PC-9 (cell line): Measurements from ENCODE around the gene ETV7. TPM values are rescaled to one million over a fixed set of nuclear protein-coding genes. Genes with fewer than 3 reads are reported as not detected.
"Not testable (repeated sequence)": the region's sequence is repeated elsewhere in the genome, so short reads cannot be mapped to it uniquely, and the experiment has no call there.

ENCODE experiments used
- BruUV-seq: library from RNA; stranded (reverse); fragments of 400-500 nt; replicated peaks from 2 replicates; lab custom pipeline; 2021; lab: Mats Ljungman, UMichigan
- CTCF ChIA-PET: fragments of 300-600 bp; sonication (Branson Sonifier 250); formaldehyde crosslinking; loops from one replicate; lab custom pipeline; 2022; ENCODE audit warnings: antibody characterized with exemption; lab: Charles Lee
- POLR2A ChIA-PET: fragments of 300-600 bp; sonication (Branson Sonifier 250); formaldehyde crosslinking; loops from one replicate; lab custom pipeline; 2022; ENCODE audit warnings: antibody characterized with exemption; ENCODE audit not compliant: unreplicated experiment; lab: Charles Lee
- DNase-seq, 2 experiments: peaks; one replicate each; pipeline versions ENCODE4 v3.0.0 to v3.0.0-alpha.2; 2015 to 2022; ENCODE audit warnings: mixed read lengths in 1 of 2
- H2AFZ ChIP-seq: fragments of 200-600 bp; sonication (generic); 2 replicates; pipeline ENCODE4 v1.8.1; 2017; ENCODE audit warnings: antibody characterized with exemption
- H3F3A ChIP-seq: fragments of 200-600 bp; sonication (generic); 2 replicates; pipeline ENCODE4 v1.8.1; 2017; ENCODE audit warnings: antibody characterized with exemption, mild to moderate bottlenecking, low read depth; ENCODE audit not compliant: insufficient read depth
- H3K27ac ChIP-seq: fragments of 200-600 bp; sonication (generic); 2 replicates; pipeline ENCODE4 v1.6.1; 2016; ENCODE audit warnings: mixed run types
- H3K27me3 ChIP-seq: fragments of 200-600 bp; sonication (generic); 2 replicates; pipeline ENCODE4 v1.6.1; 2016; ENCODE audit warnings: low read depth, mixed run types; ENCODE audit not compliant: insufficient read depth
- H3K36me3 ChIP-seq: fragments of 200-600 bp; sonication (generic); 2 replicates; pipeline ENCODE4 v1.6.1; 2016; ENCODE audit warnings: low read depth, mixed run types
- H3K4me1 ChIP-seq: fragments of 200-600 bp; sonication (generic); replicated peaks from 2 replicates; pipeline ENCODE4 v1.6.1; 2016; ENCODE audit warnings: mixed run types; ENCODE audit not compliant: insufficient read depth
- H3K4me2 ChIP-seq: fragments of 200-600 bp; sonication (generic); 2 replicates; pipeline ENCODE4 v1.6.1; 2017; ENCODE audit warnings: mixed run types
- H3K4me3 ChIP-seq: fragments of 200-600 bp; sonication (generic); 2 replicates; pipeline ENCODE4 v1.6.1; 2016; ENCODE audit warnings: mixed run types
- H3K79me2 ChIP-seq: fragments of 200-600 bp; sonication (generic); 2 replicates; pipeline ENCODE4 v1.6.1; 2017; ENCODE audit warnings: low read depth, mixed run types
- H3K9me2 ChIP-seq: fragments of 200-600 bp; sonication (generic); 2 replicates; pipeline ENCODE4 v1.8.1; 2017; ENCODE audit warnings: mild to moderate bottlenecking; ENCODE audit not compliant: insufficient read depth
- H3K9me3 ChIP-seq: fragments of 200-600 bp; sonication (generic); 2 replicates; pipeline ENCODE4 v1.8.1; 2016; ENCODE audit warnings: low read depth; ENCODE audit not compliant: insufficient read depth
- H4K20me1 ChIP-seq: fragments of 200-600 bp; sonication (generic); 2 replicates; pipeline ENCODE4 v1.8.1; 2017; ENCODE audit not compliant: insufficient read depth
- EZH2 ChIP-seq: fragments of 200-600 bp; sonication (generic); IDR thresholded peaks from 2 replicates; pipeline ENCODE4 v1.8.0; 2017; ENCODE audit warnings: antibody characterized with exemption, low read depth
- intact Hi-C: fragments of 100-400 bp; cut with micrococcal nuclease; formaldehyde crosslinking; loops from one replicate; pipeline ENCODE4 v1.10.0; 2022; ENCODE audit not compliant: unreplicated experiment
- total RNA-seq: library from RNA; stranded (reverse); gene quantifications from 2 replicates; pipeline ENCODE4 v1.2.3, GENCODE V29; 2021
- TF ChIP-seq, protein P1 (sequence below): fragments of 200-600 bp; sonication (generic); conservative IDR thresholded peaks from 2 replicates; pipeline ENCODE4 v1.6.1; 2017; ENCODE audit warnings: mixed run types, antibody characterized with exemption, mild to moderate bottlenecking, moderate library complexity

Gene ETV7
- total RNA-seq, 1 experiment from 2014 or later: 0.57 TPM

DNA sequence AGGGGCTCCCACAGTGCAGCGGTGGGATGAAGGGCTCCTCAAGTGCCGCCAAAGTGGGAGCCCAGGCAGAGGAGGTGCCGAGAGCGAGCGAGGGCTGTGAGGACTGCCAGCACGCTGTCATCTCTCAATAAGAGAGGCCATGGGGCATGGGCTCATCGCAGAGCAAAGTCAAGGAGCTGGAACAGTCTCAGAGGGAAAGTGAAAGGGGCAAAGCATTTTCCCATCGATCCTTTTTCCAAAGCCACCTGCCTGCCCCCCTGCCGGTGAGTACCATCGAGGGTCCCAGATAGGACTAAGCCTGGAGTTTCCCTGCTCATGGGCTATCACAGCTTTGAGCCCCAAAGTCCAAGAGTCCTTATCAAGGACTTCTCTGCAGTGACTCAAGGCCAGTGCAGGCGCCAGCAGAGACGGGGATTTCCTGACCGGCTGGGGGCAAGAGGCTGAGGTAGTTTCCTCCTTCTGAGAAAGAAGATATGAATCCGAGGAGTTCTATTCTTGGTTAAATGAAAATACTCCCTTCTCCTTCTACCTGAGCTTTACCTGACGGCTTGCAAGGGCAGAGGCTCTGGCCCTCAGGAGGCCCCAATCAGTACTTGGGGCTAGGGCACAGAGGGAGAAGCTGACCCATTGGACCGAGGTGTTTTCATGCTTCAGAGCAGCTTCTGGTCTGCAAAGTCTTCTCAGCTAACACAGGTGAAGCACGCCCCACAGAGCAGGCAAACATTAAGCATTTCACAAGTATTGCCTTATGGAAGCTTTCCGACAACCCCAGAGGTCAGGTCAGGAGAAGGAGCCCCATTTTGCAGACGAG is 22.6 kb downstream of the ETV7 start:
- H3K4me3 ChIP-seq: no peak overlapping the region
- POLR2A ChIA-PET: interaction anchor here (0.9 kb wide), 1 partner anchor 76 kb away, joined by 3 read pairs; no protein-coding TSS in a partner anchor
- H3K4me1 ChIP-seq: peaks cover 18% of the 10 kb centered on the region
- CTCF ChIA-PET: no interaction called here
- H2AFZ ChIP-seq: no peak overlapping the region
- no peak for DNase-seq
- no peaks in the 10 kb centered on the region for H3K79me2 ChIP-seq
- BruUV-seq: no TSS peak
- no peak overlapping the region for H3K27ac ChIP-seq
- no peaks in the 10 kb centered on the region for H3K27me3 ChIP-seq
- peaks cover 16% of the 10 kb centered on the region for H3F3A ChIP-seq
- no peaks in the 10 kb centered on the region for H3K36me3 ChIP-seq
- H3K9me3 ChIP-seq: no peaks in the 10 kb centered on the region
- no peak for TF ChIP-seq EZH2
- TF ChIP-seq, protein P1, sequence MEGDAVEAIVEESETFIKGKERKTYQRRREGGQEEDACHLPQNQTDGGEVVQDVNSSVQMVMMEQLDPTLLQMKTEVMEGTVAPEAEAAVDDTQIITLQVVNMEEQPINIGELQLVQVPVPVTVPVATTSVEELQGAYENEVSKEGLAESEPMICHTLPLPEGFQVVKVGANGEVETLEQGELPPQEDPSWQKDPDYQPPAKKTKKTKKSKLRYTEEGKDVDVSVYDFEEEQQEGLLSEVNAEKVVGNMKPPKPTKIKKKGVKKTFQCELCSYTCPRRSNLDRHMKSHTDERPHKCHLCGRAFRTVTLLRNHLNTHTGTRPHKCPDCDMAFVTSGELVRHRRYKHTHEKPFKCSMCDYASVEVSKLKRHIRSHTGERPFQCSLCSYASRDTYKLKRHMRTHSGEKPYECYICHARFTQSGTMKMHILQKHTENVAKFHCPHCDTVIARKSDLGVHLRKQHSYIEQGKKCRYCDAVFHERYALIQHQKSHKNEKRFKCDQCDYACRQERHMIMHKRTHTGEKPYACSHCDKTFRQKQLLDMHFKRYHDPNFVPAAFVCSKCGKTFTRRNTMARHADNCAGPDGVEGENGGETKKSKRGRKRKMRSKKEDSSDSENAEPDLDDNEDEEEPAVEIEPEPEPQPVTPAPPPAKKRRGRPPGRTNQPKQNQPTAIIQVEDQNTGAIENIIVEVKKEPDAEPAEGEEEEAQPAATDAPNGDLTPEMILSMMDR: no peak
- no peaks in the 10 kb centered on the region for H3K9me2 ChIP-seq
- no peak overlapping the region for H3K4me2 ChIP-seq
- intact Hi-C loops: loop anchor here (10.0 kb wide), 1 partner anchor 140 kb away; no protein-coding TSS in a partner anchor
- H4K20me1 ChIP-seq: no peaks in the 10 kb centered on the region

DNA sequence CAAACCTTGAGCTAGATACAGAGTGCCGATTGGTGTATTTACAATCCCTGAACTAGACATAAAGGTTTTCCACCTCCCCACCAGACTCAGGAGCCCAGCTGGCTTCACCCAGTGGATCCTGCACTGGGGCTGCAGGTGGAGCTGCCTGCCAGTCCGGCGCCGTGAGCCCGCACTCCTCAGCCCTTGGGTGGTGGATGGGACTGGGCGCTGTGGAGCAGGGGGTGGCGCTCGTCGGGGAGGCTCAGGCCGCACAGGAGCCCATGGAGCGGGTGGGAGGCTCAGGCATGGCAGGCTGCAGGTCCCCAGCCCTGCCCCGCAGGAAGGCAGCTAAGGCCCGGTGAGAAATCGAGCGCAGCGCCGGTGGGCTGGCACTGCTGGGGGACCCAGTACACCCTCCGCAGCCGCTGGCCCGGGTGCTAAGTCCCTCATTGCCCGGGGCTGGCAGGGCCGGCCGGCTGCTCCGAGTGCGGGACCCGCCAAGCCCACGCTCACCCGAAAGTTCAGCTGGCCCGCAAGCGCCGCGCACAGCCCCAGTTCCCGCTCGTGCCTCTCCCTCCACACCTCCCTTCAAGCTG is 23.3 kb downstream of the ETV7 start:
- H3K4me2 ChIP-seq, BruUV-seq, H3K27me3 ChIP-seq, H3K79me2 ChIP-seq, DNase-seq, CTCF ChIA-PET, H3F3A ChIP-seq, H3K4me3 ChIP-seq, H3K27ac ChIP-seq, H3K9me2 ChIP-seq, H2AFZ ChIP-seq, H4K20me1 ChIP-seq, H3K36me3 ChIP-seq, H3K9me3 ChIP-seq: not testable (repeated sequence)
- intact Hi-C loops: loop anchor here (10.0 kb wide), 1 partner anchor 139 kb away; no protein-coding TSS in a partner anchor
- H3K4me1 ChIP-seq: peaks cover 10% of the 10 kb centered on the region
- POLR2A ChIA-PET: interaction anchor here (0.9 kb wide), 1 partner anchor 75 kb away, joined by 3 read pairs; no protein-coding TSS in a partner anchor

GRCh38 chr6:36363371-36363752 is 24.1 kb downstream of the ETV7 start:
- H3K4me3 ChIP-seq, H3K27ac ChIP-seq, DNase-seq, H3K9me3 ChIP-seq, H3K4me2 ChIP-seq, H3K27me3 ChIP-seq, BruUV-seq, H4K20me1 ChIP-seq, POLR2A ChIA-PET, H3K4me1 ChIP-seq, H3K79me2 ChIP-seq, H3F3A ChIP-seq, CTCF ChIA-PET, H2AFZ ChIP-seq, H3K36me3 ChIP-seq, H3K9me2 ChIP-seq: not testable (repeated sequence)
- intact Hi-C loops: loop anchor here (10.0 kb wide), 1 partner anchor 139 kb away; no protein-coding TSS in a partner anchor
